RWPE2 (cell line): ENCODE data around the gene INPP5F.

Experiments
- ATAC-seq: fragments of 200-7000 bp; cut with Tn5 transposase; 3 replicates; pipeline ENCODE4 v1.9.1; 2021; ENCODE audit warnings: low read depth
- DNase-seq: peaks from one replicate; pipeline ENCODE4 v3.0.0-alpha.2; 2020; ENCODE audit warnings: low spot score
- H3K27ac ChIP-seq: fragments of 450-650 bp; 2 replicates; pipeline ENCODE4 v1.5.1; 2017; ENCODE audit warnings: mild to moderate bottlenecking; ENCODE audit not compliant: poor library complexity, severe bottlenecking
- H3K27me3 ChIP-seq: fragments of 250-450 bp; sonication (Bioruptor Pico); 2 replicates; pipeline ENCODE4 v1.5.1; 2021; ENCODE audit warnings: mild to moderate bottlenecking, moderate library complexity; ENCODE audit not compliant: insufficient read depth, poor library complexity, severe bottlenecking
- H3K36me3 ChIP-seq: fragments of 250-450 bp; sonication (Bioruptor Pico); 2 replicates; pipeline ENCODE4 v1.5.1; 2020; ENCODE audit warnings: low read depth, mild to moderate bottlenecking, moderate library complexity
- H3K4me1 ChIP-seq: fragments of 250-450 bp; sonication (Bioruptor Pico); 2 replicates; pipeline ENCODE4 v1.5.1; 2021; ENCODE audit warnings: mild to moderate bottlenecking, moderate library complexity; ENCODE audit not compliant: insufficient read depth, poor library complexity, severe bottlenecking
- H3K4me3 ChIP-seq: fragments of 250-450 bp; sonication (Bioruptor Pico); 2 replicates; pipeline ENCODE4 v1.5.1; 2021; ENCODE audit warnings: mild to moderate bottlenecking, moderate library complexity; ENCODE audit not compliant: severe bottlenecking
- H3K9me3 ChIP-seq: fragments of 250-450 bp; sonication (Bioruptor Pico); 2 replicates; pipeline ENCODE4 v1.5.1; 2021; ENCODE audit warnings: mild to moderate bottlenecking, moderate library complexity; ENCODE audit not compliant: severe bottlenecking
- CTCF ChIP-seq: fragments of 450-650 bp; IDR thresholded peaks from one replicate; pipeline ENCODE4 v1.5.1; 2017; ENCODE audit warnings: mild to moderate bottlenecking, moderate library complexity; ENCODE audit not compliant: poor library complexity, severe bottlenecking

The INPP5F gene

GRCh38 chr10:119758448-119759195 lies 32.8 kb downstream of the INPP5F start:
- DNase-seq (no peak), ATAC-seq (no peak)
- no peaks in the 10 kb centered on the region for H3K36me3 ChIP-seq
- H3K9me3 ChIP-seq: no peaks in the 10 kb centered on the region
- no peak overlapping the region for H3K4me3 ChIP-seq
- peaks cover 13% of the 10 kb centered on the region for H3K4me1 ChIP-seq
- no peak overlapping the region for H3K27ac ChIP-seq
- TF ChIP-seq CTCF: no peak
- no peaks in the 10 kb centered on the region for H3K27me3 ChIP-seq

- H3K4me1 ChIP-seq: peaks cover 13% of the 10 kb centered on the region
- ATAC-seq (no peak), DNase-seq (no peak)
Measured at GRCh38 chr10:119759832-119760231, 34.0 kb downstream of the INPP5F start.

DNA sequence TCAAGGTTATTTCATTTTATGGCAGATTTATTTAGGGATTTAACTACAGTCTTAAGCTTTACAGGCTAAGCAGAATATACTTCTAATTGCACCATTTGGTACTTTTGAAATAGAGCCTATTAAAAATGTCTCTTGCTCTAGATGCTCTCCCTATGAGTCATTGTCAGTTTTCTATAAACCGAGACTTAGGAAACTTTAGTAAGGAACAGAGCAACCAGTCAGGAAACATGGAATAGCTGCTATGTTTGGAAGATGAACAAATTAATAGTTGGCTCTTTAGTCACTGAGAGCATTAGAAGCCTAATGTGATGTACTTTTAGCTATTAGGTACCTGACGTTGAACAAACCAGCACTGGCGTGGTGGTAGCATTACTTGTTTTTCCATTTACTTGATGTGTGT lies 35.3 kb downstream of the INPP5F start:
- H3K27me3 ChIP-seq: no peaks in the 10 kb centered on the region
- H3K4me1 ChIP-seq: peaks cover 13% of the 10 kb centered on the region
- H3K4me3 ChIP-seq: no peak overlapping the region
- DNase-seq: no peak
- H3K27ac ChIP-seq: peak overlapping the region; percentile 50
- H3K36me3 ChIP-seq: no peaks in the 10 kb centered on the region
- H3K9me3 ChIP-seq: no peaks in the 10 kb centered on the region
- TF ChIP-seq CTCF: no peak
- peak; percentile 95 for ATAC-seq

More at GRCh38 chr10:119759832-119760231, 34.0 kb downstream of the INPP5F start:
- H3K27ac ChIP-seq: peak overlapping the region; percentile 50
- H3K27me3 ChIP-seq: no peaks in the 10 kb centered on the region
- no peak overlapping the region for H3K4me3 ChIP-seq
- no peaks in the 10 kb centered on the region for H3K9me3 ChIP-seq
- H3K36me3 ChIP-seq: no peaks in the 10 kb centered on the region
- TF ChIP-seq CTCF: no peak

- no peak overlapping the region for H3K4me3 ChIP-seq
- ATAC-seq: no peak
- no peak for DNase-seq
- no peaks in the 10 kb centered on the region for H3K27me3 ChIP-seq
- no peak for TF ChIP-seq CTCF
- H3K9me3 ChIP-seq: no peaks in the 10 kb centered on the region
- no peak overlapping the region for H3K27ac ChIP-seq
- no peaks in the 10 kb centered on the region for H3K36me3 ChIP-seq
- H3K4me1 ChIP-seq: peaks cover 13% of the 10 kb centered on the region
Measured at GRCh38 chr10:119762035-119762434, 36.2 kb downstream of the INPP5F start.
